Measurements from ENCODE around the gene NOS1AP.
A peak's percentile ranks its signal among the peaks of the same experiment; 100 is the strongest.

Gene NOS1AP

DNA sequence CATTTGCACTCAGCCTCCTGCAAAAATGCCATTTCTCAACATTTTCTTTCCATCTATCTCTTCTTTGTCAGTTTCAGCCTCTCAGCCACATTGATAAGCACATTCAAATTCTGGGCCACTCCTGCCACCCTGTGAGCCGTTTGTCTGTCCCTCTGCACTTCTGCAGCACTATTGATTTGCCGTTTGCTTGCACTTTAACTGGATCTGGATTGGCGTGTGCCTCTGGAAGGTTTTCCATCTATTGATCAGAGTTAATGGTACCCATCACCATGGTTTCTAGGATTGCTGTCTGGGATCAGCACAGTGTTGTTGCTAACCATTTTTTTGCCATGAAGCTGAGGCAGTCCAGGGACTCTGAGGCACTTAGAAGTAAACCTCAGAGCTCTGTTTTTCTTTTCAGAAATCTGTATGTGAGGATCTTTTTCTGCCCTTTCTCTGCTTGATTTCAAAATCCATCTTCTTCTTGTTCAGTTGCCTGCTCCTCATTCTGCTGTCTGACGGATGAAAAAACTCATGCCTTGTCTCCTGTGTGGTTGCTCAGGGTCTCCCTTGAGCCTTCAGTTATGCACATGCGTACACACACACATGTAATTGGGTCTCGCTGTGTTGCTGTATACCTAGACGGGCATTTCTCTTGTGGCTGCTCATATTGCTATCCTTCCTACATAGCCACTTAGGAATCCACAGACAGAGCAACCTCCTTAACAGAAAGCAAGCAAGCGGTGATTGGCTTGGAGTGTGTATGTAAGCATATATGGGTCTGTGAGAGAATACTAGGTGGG lies 67.9 kb downstream of the NOS1AP start:
- no peak overlapping the region for H3K4me3 ChIP-seq (ENCODE audit: low read depth, low read length)
- no peaks in the 10 kb centered on the region for H3K36me3 ChIP-seq (ENCODE audit: control insufficient read depth, insufficient read depth, low read length)
- H3K9me3 ChIP-seq (ENCODE audit: control insufficient read depth, insufficient read depth, low read length), result no peaks in the 10 kb centered on the region
- H3K27me3 ChIP-seq (ENCODE audit: control insufficient read depth, insufficient read depth, low read length), result no peaks in the 10 kb centered on the region
- no peak overlapping the region for H3K9ac ChIP-seq (ENCODE audit: low read depth, low read length)
- peaks cover 24% of the 10 kb centered on the region for H3K4me1 ChIP-seq (ENCODE audit: control insufficient read depth, insufficient read depth, low read length)
- peak overlapping the region; percentile 25 for H3K27ac ChIP-seq (ENCODE audit: low read depth, low read length)

DNA sequence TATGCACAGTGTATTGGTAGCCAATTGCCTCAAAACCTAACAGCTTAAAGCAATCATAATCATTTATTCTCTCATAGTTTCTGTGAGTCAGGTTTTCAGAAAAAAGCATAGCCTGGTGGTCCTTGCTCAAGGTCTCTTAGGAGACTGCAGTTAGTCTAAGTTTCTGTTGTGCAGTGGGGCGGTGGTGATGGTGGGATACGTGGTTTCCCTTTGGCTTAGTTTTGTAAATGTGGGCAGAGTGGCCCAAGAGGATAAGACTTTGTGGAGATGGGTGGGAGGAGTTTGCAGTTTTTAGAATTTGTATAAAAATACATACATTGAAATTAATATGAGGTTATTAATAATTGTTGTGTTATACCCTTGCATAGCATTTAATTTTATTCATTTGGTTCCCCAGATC lies 68.6 kb downstream of the NOS1AP start:
- Histone ChIP-seq H3K9ac (ENCODE audit: low read depth, low read length) (no peak overlapping the region), H3K36me3 (ENCODE audit: control insufficient read depth, insufficient read depth, low read length) (no peaks in the 10 kb centered on the region), H3K9me3 (ENCODE audit: control insufficient read depth, insufficient read depth, low read length) (no peaks in the 10 kb centered on the region), H3K27me3 (ENCODE audit: control insufficient read depth, insufficient read depth, low read length) (no peaks in the 10 kb centered on the region), H3K4me3 (ENCODE audit: low read depth, low read length) (no peak overlapping the region), H3K27ac (ENCODE audit: low read depth, low read length) (no peak overlapping the region), H3K4me1 (ENCODE audit: control insufficient read depth, insufficient read depth, low read length) (peaks cover 27% of the 10 kb centered on the region)

DNA sequence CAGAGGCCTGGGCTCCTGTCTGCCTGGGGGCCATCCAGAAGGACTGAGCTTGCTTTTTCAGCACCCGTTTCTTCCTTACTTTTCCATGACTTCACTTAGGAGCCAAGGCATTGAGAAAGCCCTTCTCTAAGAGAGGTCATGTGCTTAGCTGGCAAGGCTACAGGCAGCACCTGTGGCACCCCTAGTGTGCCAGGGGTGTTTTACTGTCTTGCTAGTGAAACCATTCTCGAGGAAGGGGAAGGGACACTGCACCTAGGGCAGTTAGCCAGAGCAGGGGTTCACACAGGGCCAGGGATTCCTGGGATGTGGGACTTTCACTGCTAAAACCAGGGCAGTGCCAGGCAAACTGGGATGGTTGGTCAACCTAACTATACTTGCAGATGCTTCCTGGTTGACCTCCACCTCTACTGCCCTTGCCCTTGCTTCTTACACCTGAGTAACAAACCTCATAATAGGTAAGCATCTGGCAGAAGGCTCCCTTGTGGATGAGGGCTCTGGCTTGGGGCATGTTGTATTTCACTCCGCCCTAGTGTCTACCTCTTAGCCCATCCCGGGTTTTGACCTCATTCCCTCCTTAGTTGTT lies 69.2 kb downstream of the NOS1AP start:
- H3K27ac ChIP-seq (ENCODE audit: low read depth, low read length), result no peak overlapping the region
- H3K4me1 ChIP-seq (ENCODE audit: control insufficient read depth, insufficient read depth, low read length), result peaks cover 28% of the 10 kb centered on the region

DNA sequence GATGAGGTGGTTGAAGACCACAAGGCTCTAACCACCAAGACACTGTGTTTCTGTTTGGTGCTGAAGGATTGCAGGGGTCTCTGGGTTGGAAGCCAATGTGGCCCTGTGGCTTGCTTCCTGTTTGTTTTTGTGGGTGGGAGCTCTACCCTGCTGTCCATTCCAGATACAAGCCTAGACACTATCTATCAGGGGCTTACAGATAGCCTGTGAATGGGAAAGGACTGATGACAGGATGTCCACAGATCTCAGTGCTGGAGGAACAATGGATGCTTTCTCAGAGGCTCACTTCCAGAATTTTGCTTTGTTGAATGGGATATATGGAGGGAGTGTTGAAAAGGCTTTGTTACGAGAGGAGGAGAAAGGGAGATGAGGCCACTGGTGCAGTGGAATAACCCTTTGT lies 69.7 kb downstream of the NOS1AP start:
- Histone ChIP-seq H3K4me1 (ENCODE audit: control insufficient read depth, insufficient read depth, low read length) (peaks cover 32% of the 10 kb centered on the region), H3K9ac (ENCODE audit: low read depth, low read length) (no peak overlapping the region), H3K9me3 (ENCODE audit: control insufficient read depth, insufficient read depth, low read length) (no peaks in the 10 kb centered on the region), H3K27ac (ENCODE audit: low read depth, low read length) (no peak overlapping the region), H3K27me3 (ENCODE audit: control insufficient read depth, insufficient read depth, low read length) (no peaks in the 10 kb centered on the region), H3K4me3 (ENCODE audit: low read depth, low read length) (no peak overlapping the region), H3K36me3 (ENCODE audit: control insufficient read depth, insufficient read depth, low read length) (no peaks in the 10 kb centered on the region)

More for the DNA sequence above, 69.2 kb downstream of the NOS1AP start:
- Histone ChIP-seq H3K4me3 (ENCODE audit: low read depth, low read length) (no peak overlapping the region), H3K27me3 (ENCODE audit: control insufficient read depth, insufficient read depth, low read length) (no peaks in the 10 kb centered on the region), H3K36me3 (ENCODE audit: control insufficient read depth, insufficient read depth, low read length) (no peaks in the 10 kb centered on the region), H3K9me3 (ENCODE audit: control insufficient read depth, insufficient read depth, low read length) (no peaks in the 10 kb centered on the region), H3K9ac (ENCODE audit: low read depth, low read length) (no peak overlapping the region)

DNA sequence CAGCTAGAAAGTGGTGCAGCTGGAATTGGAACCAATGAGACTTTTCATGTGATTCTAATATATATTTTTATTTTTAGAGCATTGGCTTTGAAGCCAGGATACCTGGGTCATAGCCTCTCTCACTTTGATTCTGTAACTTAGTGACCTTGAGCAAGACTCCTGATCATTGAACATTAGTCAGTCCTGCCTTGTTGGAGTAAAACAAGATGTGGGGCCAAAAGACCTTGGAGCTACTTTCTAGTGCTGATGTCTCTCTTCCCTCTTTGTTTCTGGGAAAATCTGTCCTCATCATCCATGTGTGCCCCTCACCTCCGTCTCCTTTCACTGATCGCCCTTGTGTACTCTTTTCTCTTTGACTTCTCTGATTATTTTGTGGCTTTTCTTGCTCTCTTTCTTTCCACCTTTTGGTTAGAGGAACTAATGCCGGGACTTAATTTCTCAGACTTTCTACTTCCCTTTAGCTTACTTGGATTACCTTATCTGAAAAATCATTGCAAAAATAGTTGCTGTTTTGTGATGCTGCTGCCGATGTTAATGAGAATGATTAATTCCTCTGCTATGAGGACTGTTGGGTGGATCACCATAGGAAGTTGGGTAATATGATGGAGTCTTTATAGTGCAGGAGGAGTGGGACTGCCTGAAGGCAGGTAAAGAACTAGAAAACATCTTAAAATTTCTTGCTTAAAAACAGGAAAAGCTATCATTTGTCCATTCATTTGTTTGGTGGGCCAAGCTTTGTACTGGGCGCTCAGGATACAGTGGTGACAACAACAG lies 72.0 kb downstream of the NOS1AP start:
- Histone ChIP-seq H3K27me3 (ENCODE audit: control insufficient read depth, insufficient read depth, low read length) (no peaks in the 10 kb centered on the region), H3K36me3 (ENCODE audit: control insufficient read depth, insufficient read depth, low read length) (no peaks in the 10 kb centered on the region), H3K27ac (ENCODE audit: low read depth, low read length) (no peak overlapping the region), H3K4me1 (ENCODE audit: control insufficient read depth, insufficient read depth, low read length) (peaks cover 50% of the 10 kb centered on the region), H3K9ac (ENCODE audit: low read depth, low read length) (no peak overlapping the region), H3K9me3 (ENCODE audit: control insufficient read depth, insufficient read depth, low read length) (no peaks in the 10 kb centered on the region), H3K4me3 (ENCODE audit: low read depth, low read length) (no peak overlapping the region)

DNA sequence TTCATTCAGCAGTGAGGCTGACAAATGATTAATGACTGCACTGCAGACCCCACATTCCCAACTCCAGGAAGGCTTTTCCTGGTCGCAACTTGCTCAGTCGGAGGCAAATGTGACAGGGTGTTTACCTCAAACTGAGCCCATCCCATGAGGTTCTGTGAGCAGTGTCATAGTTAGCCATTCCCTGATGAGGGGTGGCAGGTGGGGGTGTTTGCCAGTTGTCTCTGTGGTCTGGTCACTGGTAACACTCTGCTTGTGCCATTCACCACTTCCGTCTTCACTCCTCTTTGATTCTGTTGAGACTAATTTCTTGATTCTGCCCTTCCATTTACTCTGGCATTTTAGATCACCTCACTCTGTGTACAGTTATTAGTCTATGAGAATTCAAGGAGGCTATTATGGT lies 73.5 kb downstream of the NOS1AP start:
- H3K27me3 ChIP-seq (ENCODE audit: control insufficient read depth, insufficient read depth, low read length), result no peaks in the 10 kb centered on the region

DNA sequence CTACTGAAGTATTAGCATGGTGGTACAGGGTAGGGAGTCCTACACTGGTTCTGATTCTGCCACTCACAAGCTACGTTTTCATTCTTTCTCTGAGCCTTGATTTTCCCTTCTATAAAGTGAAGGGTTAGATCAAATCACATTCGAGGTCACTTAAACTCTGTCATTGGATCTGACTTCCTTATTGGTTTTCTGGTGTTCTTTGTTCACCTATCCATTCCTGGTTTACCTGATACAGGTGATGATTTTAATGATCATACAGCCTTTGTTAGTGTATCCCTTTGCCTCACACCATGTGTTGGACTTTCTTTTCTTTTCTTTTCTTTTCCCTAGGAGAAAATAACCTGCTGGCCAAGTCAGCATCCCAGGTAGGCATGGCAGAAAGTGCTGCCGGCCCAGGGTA lies 74.8 kb downstream of the NOS1AP start:
- Histone ChIP-seq H3K27me3 (ENCODE audit: control insufficient read depth, insufficient read depth, low read length) (peaks cover 10% of the 10 kb centered on the region; the same call in 1 of the 2 replicates), H3K4me1 (ENCODE audit: control insufficient read depth, insufficient read depth, low read length) (peaks cover 61% of the 10 kb centered on the region), H3K9me3 (ENCODE audit: control insufficient read depth, insufficient read depth, low read length) (no peaks in the 10 kb centered on the region), H3K36me3 (ENCODE audit: control insufficient read depth, insufficient read depth, low read length) (no peaks in the 10 kb centered on the region), H3K9ac (ENCODE audit: low read depth, low read length) (no peak overlapping the region), H3K4me3 (ENCODE audit: low read depth, low read length) (no peak overlapping the region), H3K27ac (ENCODE audit: low read depth, low read length) (peak overlapping the region; percentile 94)

More for the DNA sequence above, 73.5 kb downstream of the NOS1AP start:
- Histone ChIP-seq H3K9ac (ENCODE audit: low read depth, low read length) (no peak overlapping the region), H3K4me3 (ENCODE audit: low read depth, low read length) (no peak overlapping the region), H3K4me1 (ENCODE audit: control insufficient read depth, insufficient read depth, low read length) (peaks cover 48% of the 10 kb centered on the region), H3K36me3 (ENCODE audit: control insufficient read depth, insufficient read depth, low read length) (no peaks in the 10 kb centered on the region), H3K27ac (ENCODE audit: low read depth, low read length) (no peak overlapping the region), H3K9me3 (ENCODE audit: control insufficient read depth, insufficient read depth, low read length) (no peaks in the 10 kb centered on the region)

DNA sequence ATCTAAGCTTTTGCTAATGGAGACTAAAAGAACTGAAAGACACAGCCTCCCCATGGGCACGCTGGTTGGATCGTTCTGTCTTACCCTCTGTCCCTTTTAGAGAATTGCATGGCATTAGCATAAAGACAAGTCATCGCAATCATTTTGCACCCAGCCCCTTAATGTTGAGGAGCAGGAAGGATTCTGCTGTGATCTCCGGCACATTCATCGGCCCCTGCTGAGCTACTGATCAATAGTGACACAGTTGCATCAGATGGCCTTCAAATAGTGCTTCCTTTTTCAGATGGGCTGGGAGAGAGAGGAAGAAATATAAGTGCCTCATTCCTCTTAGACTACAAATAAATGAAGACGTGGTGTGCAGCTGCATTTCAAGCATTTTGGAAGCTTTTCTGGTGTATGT lies 75.4 kb downstream of the NOS1AP start:
- Histone ChIP-seq H3K4me3 (ENCODE audit: low read depth, low read length) (no peak overlapping the region; the same call in 1 of the 2 replicates), H3K9ac (ENCODE audit: low read depth, low read length) (no peak overlapping the region), H3K27me3 (ENCODE audit: control insufficient read depth, insufficient read depth, low read length) (peaks cover 10% of the 10 kb centered on the region; the same call in 1 of the 2 replicates), H3K9me3 (ENCODE audit: control insufficient read depth, insufficient read depth, low read length) (no peaks in the 10 kb centered on the region), H3K27ac (ENCODE audit: low read depth, low read length) (peak overlapping the region; percentile 94), H3K4me1 (ENCODE audit: control insufficient read depth, insufficient read depth, low read length) (peaks cover 63% of the 10 kb centered on the region), H3K36me3 (ENCODE audit: control insufficient read depth, insufficient read depth, low read length) (no peaks in the 10 kb centered on the region)

DNA sequence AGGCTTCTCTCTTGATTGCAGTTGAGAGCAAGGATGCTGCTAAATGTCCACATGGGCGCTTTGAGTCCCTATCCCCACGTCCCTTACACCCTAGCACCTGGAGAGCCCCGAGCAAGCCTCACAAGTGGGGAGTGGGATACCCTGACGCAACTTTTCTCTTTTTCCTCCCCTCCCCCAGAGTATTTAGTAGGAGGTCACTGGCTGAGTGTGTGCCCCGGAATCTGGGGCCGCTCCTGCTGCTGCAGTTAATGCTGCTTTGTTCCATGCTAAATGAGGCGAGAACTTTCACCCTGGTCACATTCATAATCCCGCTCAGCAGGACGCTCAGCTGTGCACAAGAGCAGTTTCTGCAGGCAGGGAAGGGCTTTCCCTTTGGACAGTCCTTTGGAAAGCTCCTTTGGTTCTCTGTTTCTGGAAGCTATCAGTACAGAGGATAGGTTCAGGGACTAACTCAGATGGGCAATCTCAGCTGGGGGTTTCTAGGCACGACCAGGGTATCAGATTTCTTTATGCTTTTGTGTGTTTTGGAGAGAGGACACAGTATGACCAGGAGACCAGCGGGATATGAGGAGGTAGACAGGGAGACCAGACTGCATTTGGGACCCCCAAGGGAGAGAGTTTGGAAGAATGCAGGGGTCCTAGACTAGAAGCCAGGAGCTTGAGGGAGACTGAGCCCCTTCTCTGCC lies 75.9 kb downstream of the NOS1AP start:
- H3K27me3 ChIP-seq (ENCODE audit: control insufficient read depth, insufficient read depth, low read length), result peaks cover 10% of the 10 kb centered on the region; the same call in 1 of the 2 replicates
- peak overlapping the region; percentile 55 for H3K9ac ChIP-seq (ENCODE audit: low read depth, low read length)
- no peaks in the 10 kb centered on the region for H3K9me3 ChIP-seq (ENCODE audit: control insufficient read depth, insufficient read depth, low read length)
- peak overlapping the region; percentile 94 for H3K27ac ChIP-seq (ENCODE audit: low read depth, low read length)
- H3K36me3 ChIP-seq (ENCODE audit: control insufficient read depth, insufficient read depth, low read length), result no peaks in the 10 kb centered on the region
- H3K4me1 ChIP-seq (ENCODE audit: control insufficient read depth, insufficient read depth, low read length), result peaks cover 63% of the 10 kb centered on the region
- H3K4me3 ChIP-seq (ENCODE audit: low read depth, low read length), result peak overlapping the region; percentile 47

DNA sequence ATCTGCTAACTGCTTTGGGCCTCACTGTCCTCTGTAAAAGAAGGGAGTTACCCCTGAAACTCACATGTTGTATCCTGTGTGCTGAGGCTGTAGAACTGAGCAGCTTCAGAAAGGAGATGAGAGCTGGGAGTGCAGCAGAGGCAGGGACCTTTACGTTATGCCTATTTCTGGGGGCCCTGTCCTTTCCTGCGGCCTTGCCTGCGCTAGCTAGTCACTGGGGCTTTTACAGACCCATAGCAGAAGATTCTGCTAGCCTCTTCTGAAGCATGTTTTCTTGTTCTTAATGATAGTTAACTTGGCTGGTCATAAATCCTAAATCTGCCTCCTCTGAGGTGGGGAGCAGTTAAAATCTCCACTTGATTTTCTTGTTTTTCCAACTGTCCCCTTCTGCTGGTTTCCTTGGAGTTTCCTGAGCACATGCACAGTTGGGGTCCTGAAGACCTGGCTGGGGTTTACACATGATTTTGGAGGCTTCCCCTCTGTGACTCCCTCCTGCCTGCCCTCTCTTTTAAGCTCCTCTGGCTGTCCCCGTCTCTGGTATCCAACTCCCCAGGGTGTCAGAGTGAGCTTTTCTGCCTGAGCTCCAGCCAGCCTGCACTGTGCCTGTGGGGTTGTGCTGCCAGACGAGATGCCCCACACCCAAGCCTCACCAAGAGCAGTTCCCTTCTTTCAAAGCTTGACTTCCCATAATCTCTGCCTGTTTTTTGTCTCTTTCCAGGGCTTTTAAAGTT lies 76.6 kb downstream of the NOS1AP start:
- Histone ChIP-seq H3K4me3 (ENCODE audit: low read depth, low read length) (0 out of 2 replicates have a peak overlapping the region, but pooled peaks have one; percentile 47), H3K9ac (ENCODE audit: low read depth, low read length) (peak overlapping the region; percentile 55), H3K36me3 (ENCODE audit: control insufficient read depth, insufficient read depth, low read length) (no peaks in the 10 kb centered on the region), H3K27ac (ENCODE audit: low read depth, low read length) (peak overlapping the region; percentile 94), H3K9me3 (ENCODE audit: control insufficient read depth, insufficient read depth, low read length) (no peaks in the 10 kb centered on the region), H3K4me1 (ENCODE audit: control insufficient read depth, insufficient read depth, low read length) (peaks cover 63% of the 10 kb centered on the region), H3K27me3 (ENCODE audit: control insufficient read depth, insufficient read depth, low read length) (peaks cover 10% of the 10 kb centered on the region; the same call in 1 of the 2 replicates)
